Transverse colon (tissue), 4 donors: ENCODE data around the gene HSPA1B. TPM values are rescaled to one million over a fixed set of nuclear protein-coding genes. Genes with fewer than 3 reads are reported as not detected.
A peak's percentile ranks its signal among the peaks of the same experiment; 100 is the strongest.
"Not testable (repeated sequence)": the region's sequence is repeated elsewhere in the genome, so short reads cannot be mapped to it uniquely, and the experiment has no call there.

Source experiments
- DNase-seq: peaks from one replicate; pipeline ENCODE4 v3.0.0-alpha.2; 2019
- H3K27ac ChIP-seq, 4 donors: fragments of 200-600 bp; sonication (generic); 2 replicates each; pipeline ENCODE4 v1.5.1; 2016 to 2018; ENCODE audit warnings: inconsistent platforms in 4 of 4
- H3K27me3 ChIP-seq: fragments of 200-600 bp; sonication (generic); 2 replicates; pipeline ENCODE4 v1.5.1; 2017; ENCODE audit warnings: inconsistent platforms
- H3K36me3 ChIP-seq, 4 donors: fragments of 200-600 bp; sonication (generic); 2 replicates each; pipeline ENCODE4 v1.5.1; 2017 to 2019; ENCODE audit warnings: inconsistent platforms in 4 of 4
- H3K4me1 ChIP-seq, 4 donors: fragments of 200-600 bp; sonication (generic); 2 replicates each; pipeline ENCODE4 v1.5.1; 2017 to 2020; ENCODE audit warnings: inconsistent platforms in 4 of 4
- H3K4me3 ChIP-seq, 4 donors: fragments of 200-600 bp; sonication (generic); 1 replicate in 1 of 4; 2 replicates in 3 of 4; pipeline versions ENCODE4 v1.5.1 to v1.6.1; 2017 to 2019; ENCODE audit warnings: inconsistent platforms in 4 of 4
- H3K9me3 ChIP-seq, 2 donors: fragments of 200-600 bp; sonication (generic); 2 replicates each; pipeline ENCODE4 v1.5.1; 2017 to 2019; ENCODE audit warnings: inconsistent platforms in 2 of 2
- CTCF ChIP-seq, 5 experiments: fragments of 200-600 bp in 3 of 5; fragments of 450-650 bp in 2 of 5; sonication (generic) in 3 of 5; IDR thresholded peaks; 1 replicate in 2 of 5; 2 replicates in 3 of 5; pipeline ENCODE4 v1.5.1; 2016 to 2017; ENCODE audit warnings: antibody characterized with exemption in 5 of 5, inconsistent platforms in 3 of 5, mild to moderate bottlenecking in 2 of 5, moderate library complexity in 1 of 5
- EP300 ChIP-seq: sonication (generic); formaldehyde crosslinking; IDR thresholded peaks from one replicate; pipeline ENCODE4 v1.6.1; 2017; ENCODE audit warnings: antibody characterized with exemption, low read depth
- POLR2A ChIP-seq: fragments of 450-650 bp; IDR thresholded peaks from one replicate; pipeline ENCODE4 v1.6.1; 2016; ENCODE audit warnings: antibody characterized with exemption, mild to moderate bottlenecking, moderate library complexity
- POLR2AphosphoS5 ChIP-seq, 3 donors: sonication (generic); formaldehyde crosslinking; IDR thresholded peaks; one replicate each; pipeline ENCODE4 v1.6.1; 2016; ENCODE audit warnings: antibody characterized with exemption in 3 of 3
- WGBS, 2 donors: methylation state at CpG; one replicate each; pipeline ENCODE4 v1.1.5; 2018; ENCODE audit warnings: low coverage in 1 of 2; 5-methylcytosine and 5-hydroxymethylcytosine counted together
- in situ Hi-C, 4 donors: fragments of 200-750 bp; cut with MboI; loops; one replicate each; pipeline versions ENCODE4 v1.15.0 to v1.15.1; 2017; ENCODE audit warnings: low sequenced_read_pairs in 3 of 4, low pct_ligation_motif_present in 1 of 4, low pct_unique_long_range_greater_than_20kb in 1 of 4
- intact Hi-C: fragments of 100-400 bp; cut with DNase I; formaldehyde crosslinking; loops from one replicate; pipeline ENCODE4 v1.15.1; 2023; ENCODE audit warnings: low total_unique reads
- total RNA-seq, 4 donors: library from RNA; depleted of rRNA; stranded (reverse); fragments of >200 nt; gene quantifications; one replicate each; pipeline ENCODE4 v1.1.0, GENCODE V29; 2016

Gene HSPA1B
- total RNA-seq, 4 donors from 2014 or later, result 104 to 471 (median 278) TPM

- Histone ChIP-seq H3K4me3 (peak overlapping the region; percentile 5 to 46 (median 30)), H3K27ac (peak overlapping the region; percentile 95 to 98 (median 96)), H3K4me1 (peaks cover 18 to 65% (median 64%) of the 10 kb centered on the region in 4 donors)
- H3K27me3 ChIP-seq, H3K9me3 ChIP-seq, in situ Hi-C loops, H3K36me3 ChIP-seq, DNase-seq, intact Hi-C loops: not testable (repeated sequence)
- WGBS, 2 donors, result 67 to 88% methylated on average over 1 to 8 of the region's 8 CpGs
- TF ChIP-seq POLR2AphosphoS5 (IDR thresholded peaks at IDR 0.05), result peak in 1 of 3 donors; percentile 66
These were observed 9.5 kb upstream of the HSPA1B start for GRCh38 chr6:31817929-31818511.

- H3K27me3 ChIP-seq, result no peaks in the 10 kb centered on the region
- peak; percentile 30 for DNase-seq
- intact Hi-C loops (no loop called here), in situ Hi-C loops (loop anchor here in 1 of 4 donors (10.0 kb wide), 1 partner anchor 85 kb away; the partner anchor contains the start of gene CLIC1)
- peak overlapping the region; percentile 95 to 98 (median 96) for H3K27ac ChIP-seq
- H3K36me3 ChIP-seq, result no peaks in the 10 kb centered on the region
- no peak overlapping the region for H3K4me3 ChIP-seq
- TF ChIP-seq EP300 (no peak), POLR2AphosphoS5 (IDR thresholded peaks at IDR 0.05) (peak in 2 of 3 donors; percentile 33 to 63)
- H3K4me1 ChIP-seq, result peaks cover 15 to 72% (median 61%) of the 10 kb centered on the region in 4 donors
- H3K9me3 ChIP-seq, result no peaks in the 10 kb centered on the region
These were observed 7.7 kb upstream of the HSPA1B start for GRCh38 chr6:31819871-31820299.

GRCh38 chr6:31820399-31820798 is 7.1 kb upstream of the HSPA1B start:
- intact Hi-C loops, H3K9me3 ChIP-seq, H3K36me3 ChIP-seq, H3K27me3 ChIP-seq, H3K4me3 ChIP-seq: not testable (repeated sequence)
- DNase-seq, result peak; percentile 47
- in situ Hi-C loops, result loop anchor here in 1 of 4 donors (10.0 kb wide), 1 partner anchor 86 kb away; the partner anchor contains the start of gene CLIC1
- Histone ChIP-seq H3K27ac (peak overlapping the region; percentile 95 to 98 (median 96)), H3K4me1 (peaks cover 15 to 77% (median 62%) of the 10 kb centered on the region in 4 donors)
- WGBS, 2 donors, result 87 to 88% methylated on average over 4 to 10 of the region's 10 CpGs

- in situ Hi-C loops, result loop anchor here in 1 of 4 donors (10.0 kb wide), 1 partner anchor 87 kb away; the partner anchor contains the start of gene CLIC1
- no peaks in the 10 kb centered on the region for H3K27me3 ChIP-seq
- no peaks in the 10 kb centered on the region for H3K9me3 ChIP-seq
- DNase-seq, result peak; percentile 95
- H3K4me1 ChIP-seq, result peaks cover 23 to 88% (median 72%) of the 10 kb centered on the region in 4 donors
- H3K27ac ChIP-seq, result peak overlapping the region; percentile 95 to 98 (median 96)
- TF ChIP-seq EP300 (no peak), POLR2AphosphoS5 (IDR thresholded peaks at IDR 0.05) (peak in 2 of 3 donors; percentile 15 to 69), POLR2A (peak; percentile 32)
- peak overlapping the region; percentile 20 to 64 (median 48) for H3K4me3 ChIP-seq
- 1 to 5% methylated on average over 14 to 39 of the region's 39 CpGs for WGBS, 2 donors
- H3K36me3 ChIP-seq, result no peaks in the 10 kb centered on the region
- intact Hi-C loops, result no loop called here
These were observed 6.1 kb upstream of the HSPA1B start for GRCh38 chr6:31821301-31822035.

GRCh38 chr6:31822036-31822821 is 5.3 kb upstream of the HSPA1B start:
- Histone ChIP-seq H3K27ac (peak overlapping the region; percentile 95 to 98 (median 96)), H3K4me1 (peaks cover 23 to 91% (median 74%) of the 10 kb centered on the region in 4 donors), H3K9me3 (no peaks in the 10 kb centered on the region), H3K27me3 (no peaks in the 10 kb centered on the region), H3K4me3 (peak overlapping the region; percentile 10 to 64 (median 48)), H3K36me3 (no peaks in the 10 kb centered on the region)
- 1 to 9% methylated on average over 3 to 25 of the region's 25 CpGs for WGBS, 2 donors
- intact Hi-C loops, result no loop called here
- in situ Hi-C loops, result loop anchor here in 1 of 4 donors (10.0 kb wide), 1 partner anchor 87 kb away; the partner anchor contains the start of gene CLIC1
- peak; percentile 92 for DNase-seq
- peak; percentile 66 for TF ChIP-seq POLR2A
- TF ChIP-seq EP300, result peak; percentile 4
- peak; percentile 86 to 88 (median 86) for TF ChIP-seq POLR2AphosphoS5 (IDR thresholded peaks at IDR 0.05)
- no peak for TF ChIP-seq CTCF (IDR thresholded peaks at IDR 0.05)

GRCh38 chr6:31823592-31824196 is 3.8 kb upstream of the HSPA1B start:
- Histone ChIP-seq H3K4me1 (peaks cover 23 to 77% (median 63%) of the 10 kb centered on the region in 4 donors), H3K27ac (peak overlapping the region; percentile 95 to 98 (median 96))
- in situ Hi-C loops, result loop anchor here in 1 of 4 donors (10.0 kb wide), 1 partner anchor 89 kb away; the partner anchor contains the start of gene CLIC1
- H3K4me3 ChIP-seq, H3K27me3 ChIP-seq, H3K36me3 ChIP-seq, DNase-seq, H3K9me3 ChIP-seq, intact Hi-C loops: not testable (repeated sequence)
- 87 to 91% methylated on average over 6 to 9 of the region's 9 CpGs for WGBS, 2 donors
